CD4-positive, alpha-beta T cell treated with Interferon alpha-2 for 1 hour (primary cell): ENCODE data around the gene TRPV6.

ENCODE experiments used
- DNase-seq, 2 donors: peaks; one replicate each; pipeline ENCODE4 v3.0.0-alpha.2; 2020 to 2022

TRPV6 gene

DNA sequence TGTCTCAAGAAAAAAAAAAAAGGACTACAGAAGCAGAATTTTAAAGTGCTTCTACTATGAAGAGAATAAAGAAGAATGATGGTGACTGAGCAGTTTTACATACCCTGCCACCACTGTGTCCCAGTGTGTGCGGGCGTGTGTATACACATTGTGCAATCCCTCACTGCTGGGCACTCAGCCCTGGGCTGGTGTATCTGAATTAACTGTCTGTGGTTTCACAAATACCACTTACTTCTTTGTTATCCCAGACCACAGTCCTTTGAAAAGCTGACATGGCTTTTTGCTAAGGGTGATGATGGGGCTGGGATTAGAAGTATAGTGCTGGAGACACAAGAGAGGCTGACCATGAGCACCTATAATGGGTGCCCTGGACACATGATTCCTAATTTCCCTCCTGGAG lies 21.1 kb upstream of the TRPV6 start:
- no peak for DNase-seq

- DNase-seq, result no peak
These were observed 20.2 kb upstream of the TRPV6 start for GRCh38 chr7:142905759-142906158.

DNA sequence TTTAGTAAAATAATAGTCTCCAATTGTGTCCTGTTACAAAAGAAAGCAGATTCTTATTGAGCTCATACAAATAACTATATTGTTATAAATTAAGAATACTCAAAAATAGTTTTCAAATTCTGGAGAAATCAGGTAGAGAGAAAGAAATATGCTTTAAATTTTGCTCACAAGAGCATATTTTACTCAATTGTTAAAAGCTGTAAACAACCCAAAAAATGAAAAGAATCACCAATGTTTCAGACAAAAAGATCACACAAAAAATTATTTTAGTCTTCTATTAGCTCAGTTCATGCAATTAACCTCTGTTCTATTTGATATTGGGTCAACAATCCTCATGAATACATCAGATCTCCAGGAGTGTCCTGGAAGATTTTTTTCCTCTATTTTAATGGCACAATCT lies 18.6 kb upstream of the TRPV6 start:
- no peak for DNase-seq

DNA sequence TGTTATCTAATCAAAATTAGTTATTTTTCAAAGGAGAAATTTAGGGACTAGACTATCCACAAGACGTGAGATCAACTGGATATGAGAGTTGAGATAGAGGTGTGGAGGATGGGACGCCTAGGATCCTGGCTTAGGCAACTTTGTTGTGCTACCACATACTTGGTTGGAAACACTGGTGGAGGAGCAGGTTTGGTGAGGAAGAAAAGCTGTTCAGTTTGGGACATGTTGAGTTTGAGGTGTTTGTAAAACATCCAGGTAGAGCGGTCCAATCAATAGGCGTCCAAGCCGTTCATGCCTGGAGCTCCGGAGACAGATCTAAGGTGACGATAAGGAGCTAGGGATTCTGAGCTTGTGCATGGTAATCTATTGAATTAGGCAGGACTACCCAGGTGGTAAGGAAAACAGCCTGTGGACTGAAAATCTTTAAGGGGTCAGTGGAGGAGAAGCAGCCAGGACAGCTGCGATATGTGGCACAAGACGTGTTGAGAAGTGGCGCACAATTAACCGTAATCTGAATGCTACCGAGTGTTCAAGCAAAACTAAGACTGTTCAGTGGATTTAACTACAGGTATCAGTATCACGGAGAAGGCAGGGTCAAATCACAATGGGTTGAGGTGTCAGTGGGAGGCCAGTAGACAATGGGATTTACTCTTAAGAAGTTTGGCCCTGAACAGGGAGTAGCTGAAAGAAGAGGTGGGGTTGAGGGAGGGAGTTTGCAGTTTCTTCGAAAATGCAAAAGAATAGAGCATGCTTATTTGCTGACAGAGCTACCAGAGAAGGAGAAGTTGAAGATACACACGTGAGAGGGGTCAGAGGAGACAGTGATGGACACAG lies 16.1 kb upstream of the TRPV6 start:
- DNase-seq, result no peak

GRCh38 chr7:142899661-142900060 lies 14.1 kb upstream of the TRPV6 start:
- DNase-seq, result no peak

DNA sequence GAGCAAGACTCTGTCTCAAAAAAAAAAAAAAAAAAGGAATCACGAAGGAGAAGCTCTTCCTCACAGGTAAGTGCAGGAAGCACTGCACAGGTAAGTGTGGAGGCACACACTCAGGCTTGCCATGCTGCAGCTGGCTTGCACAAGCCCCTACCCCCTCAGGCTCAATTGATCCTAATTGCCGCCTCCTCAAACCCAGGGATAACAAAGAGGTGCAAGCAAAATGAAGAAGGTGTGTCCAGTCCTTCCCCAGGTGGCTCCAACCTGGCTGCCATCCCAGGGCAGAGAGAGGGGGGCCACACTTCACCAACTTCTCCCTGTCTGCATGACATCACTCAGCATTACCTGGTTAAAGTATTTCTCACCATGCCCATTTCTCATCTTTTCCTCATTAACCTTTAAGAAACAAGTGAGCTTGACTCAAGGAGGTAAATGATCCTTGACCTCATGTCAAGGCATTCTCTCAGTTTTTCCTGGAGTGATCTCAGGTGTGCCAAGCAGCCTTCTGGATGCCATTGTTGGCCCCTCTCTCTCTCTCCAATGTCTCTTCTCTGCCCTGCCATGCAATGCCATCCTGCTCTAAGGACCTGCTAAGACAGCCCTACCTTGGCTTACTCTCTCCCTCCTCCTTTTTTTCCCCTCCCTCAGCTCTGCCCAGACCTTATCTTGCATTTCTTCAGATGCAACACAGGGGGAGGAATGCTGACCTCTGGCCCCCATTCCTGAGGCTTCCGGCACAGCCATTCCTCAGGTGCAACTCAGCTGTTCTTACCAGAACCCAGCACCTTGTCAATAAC lies 13.0 kb upstream of the TRPV6 start:
- no peak for DNase-seq

GRCh38 chr7:142897691-142898090 lies 12.1 kb upstream of the TRPV6 start:
- DNase-seq, result no peak

- DNase-seq, result no peak
These were observed 11.3 kb upstream of the TRPV6 start for GRCh38 chr7:142896741-142897379.

DNA sequence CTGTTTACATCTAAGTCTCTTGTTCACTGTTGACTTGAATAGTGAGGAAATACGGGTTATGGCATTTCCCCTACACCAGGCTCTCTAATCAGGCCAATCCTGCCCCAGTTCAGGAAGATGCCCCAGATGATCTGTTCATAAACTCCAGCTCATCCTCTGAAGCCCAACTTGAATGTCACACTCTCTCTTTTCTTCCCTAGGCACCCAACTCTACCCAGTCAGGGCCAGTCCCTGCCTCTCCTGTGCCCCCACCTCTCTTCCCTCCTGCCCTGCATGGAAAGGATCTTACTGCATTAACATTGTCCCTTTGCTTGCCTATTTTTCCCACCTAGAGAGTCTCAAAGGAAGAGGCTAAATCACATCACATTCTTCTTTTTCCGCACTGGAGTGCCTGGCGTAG lies 10.6 kb upstream of the TRPV6 start:
- no peak for DNase-seq

DNA sequence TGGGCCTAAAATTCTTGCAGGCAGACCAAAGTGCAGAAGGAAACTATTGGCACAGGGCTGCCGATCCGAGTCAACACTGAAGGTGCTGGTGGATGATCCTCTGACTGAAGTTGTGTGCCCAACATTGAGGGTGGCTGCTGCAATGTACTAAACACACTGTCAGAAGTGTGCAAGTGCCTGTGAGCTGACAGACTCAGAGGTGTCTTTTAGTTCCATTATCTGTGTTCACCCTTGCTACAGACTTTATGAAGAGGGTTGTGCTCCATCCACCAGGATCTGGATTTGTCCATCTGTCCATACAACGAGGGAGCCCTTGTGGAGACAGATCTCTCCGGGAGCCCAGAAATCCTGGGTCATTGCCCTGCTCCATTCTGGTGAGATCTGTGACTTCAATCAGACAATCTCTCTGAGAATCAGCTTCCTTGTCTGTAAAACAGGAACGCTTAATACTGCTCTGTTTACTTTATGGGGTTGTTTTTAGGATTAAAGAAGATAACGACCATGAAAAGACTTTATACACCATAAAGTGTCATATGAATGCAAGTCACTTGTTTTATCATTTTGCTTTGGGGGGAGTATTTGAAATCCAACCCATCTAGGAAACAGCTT lies 9.5 kb upstream of the TRPV6 start:
- no peak for DNase-seq

GRCh38 chr7:142894112-142894984 lies 8.8 kb upstream of the TRPV6 start:
- DNase-seq, result no peak

DNA sequence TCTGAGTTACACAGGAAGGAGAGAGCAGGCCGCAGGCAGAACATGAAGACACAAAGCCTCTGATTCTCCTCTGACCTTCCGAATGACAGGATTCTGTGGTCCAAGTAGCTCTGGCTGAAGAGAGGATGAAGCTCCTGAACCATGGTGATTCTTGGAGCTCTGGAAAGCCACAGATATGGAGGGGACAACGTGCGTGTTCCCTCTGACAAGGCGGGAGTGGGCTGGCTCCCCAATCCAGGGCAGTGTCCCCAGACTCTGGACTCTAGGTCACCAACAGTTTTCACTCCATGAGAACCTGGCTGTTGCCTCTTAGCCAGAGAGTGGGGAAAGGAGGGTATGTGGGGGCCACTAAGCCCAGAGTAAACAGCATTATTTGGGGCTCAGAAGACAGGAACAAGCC lies 7.4 kb upstream of the TRPV6 start:
- DNase-seq, result no peak

- no peak for DNase-seq
These were observed 6.0 kb upstream of the TRPV6 start for GRCh38 chr7:142891490-142892082.

DNA sequence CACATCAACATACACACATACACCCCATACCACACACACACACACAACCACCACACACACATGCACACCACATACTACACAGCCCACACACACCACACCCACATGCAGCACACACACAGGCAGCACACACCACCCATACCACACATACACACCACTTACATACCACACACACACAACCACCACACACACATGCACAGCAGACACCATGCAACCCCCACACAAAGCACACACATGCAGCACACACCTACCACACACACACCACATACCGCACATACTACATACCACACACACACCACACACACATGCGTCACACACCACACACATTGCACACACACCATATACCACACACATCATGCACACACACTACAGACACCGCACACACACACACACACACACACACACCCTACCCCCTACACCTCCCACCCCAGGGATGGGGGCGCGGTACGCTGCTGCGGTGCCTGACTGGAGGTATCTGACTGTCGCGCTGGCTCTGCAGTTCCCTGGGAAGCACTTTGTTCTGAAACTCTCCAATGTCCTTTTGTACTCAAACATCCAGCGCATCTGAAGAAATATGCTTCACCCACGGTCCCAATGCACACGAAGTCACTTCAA lies 5.4 kb upstream of the TRPV6 start:
- no peak for DNase-seq

GRCh38 chr7:142889816-142890215 lies 4.3 kb upstream of the TRPV6 start:
- no peak for DNase-seq

DNA sequence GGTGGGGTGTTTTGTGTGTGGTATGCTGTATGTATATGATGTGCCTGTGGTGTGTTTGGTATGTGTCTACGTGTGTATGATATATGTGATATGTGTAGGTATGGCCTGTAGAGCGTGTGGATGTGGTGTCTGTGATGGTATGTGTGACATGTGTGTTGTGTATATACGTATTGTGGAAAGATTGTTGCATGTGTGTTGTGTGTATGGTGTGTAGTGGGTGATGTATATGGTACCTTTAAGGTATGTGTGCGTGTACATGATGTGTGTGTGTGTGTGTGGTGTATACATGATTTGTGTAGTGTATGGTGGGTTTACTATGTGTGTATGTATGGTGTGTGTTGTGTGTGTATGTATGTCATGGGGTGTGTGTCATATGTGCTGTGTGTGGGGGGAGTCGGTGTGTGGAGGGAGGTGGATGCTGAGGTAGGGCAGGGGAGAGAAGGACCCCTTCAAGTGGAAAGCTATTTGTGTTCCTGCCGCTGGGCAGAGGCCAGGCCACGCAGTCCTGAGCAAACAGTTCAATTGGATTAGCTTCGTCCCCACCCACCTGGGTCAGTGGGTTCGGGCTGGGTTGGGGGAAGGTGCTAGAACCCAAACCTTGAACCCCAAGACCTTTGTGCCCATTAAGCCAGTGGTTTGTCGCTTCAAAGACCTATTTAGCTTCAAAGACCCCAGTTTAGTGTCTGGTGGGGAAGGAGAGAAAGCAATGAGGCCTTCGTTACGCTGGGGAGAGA lies 1.9 kb upstream of the TRPV6 start:
- no peak for DNase-seq

DNA sequence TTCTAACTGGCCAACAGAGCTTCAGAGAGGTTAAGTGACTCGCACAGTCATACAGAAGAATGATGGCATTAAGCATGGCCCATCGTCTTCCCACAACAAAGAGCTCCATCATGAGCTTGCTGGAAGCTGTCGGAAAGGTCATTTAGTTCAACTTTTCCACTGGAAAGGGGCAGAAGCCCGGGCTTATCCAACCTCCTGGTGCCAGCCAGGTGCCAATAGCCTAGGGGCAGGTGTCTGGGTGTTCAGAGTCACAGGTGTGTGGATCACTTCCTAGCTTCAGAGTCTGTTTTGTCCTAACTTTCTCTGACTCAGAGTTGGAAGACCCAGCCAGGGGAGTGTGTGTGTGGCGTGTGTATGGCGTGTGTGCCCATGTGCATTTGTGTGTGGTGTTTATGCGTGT lies 1.3 kb upstream of the TRPV6 start:
- no peak for DNase-seq

- DNase-seq, result no peak
These were observed 1.3 kb downstream of the TRPV6 start for GRCh38 chr7:142884286-142884640.

- DNase-seq, result no peak
These were observed 1.8 kb downstream of the TRPV6 start for GRCh38 chr7:142883571-142884285.

DNA sequence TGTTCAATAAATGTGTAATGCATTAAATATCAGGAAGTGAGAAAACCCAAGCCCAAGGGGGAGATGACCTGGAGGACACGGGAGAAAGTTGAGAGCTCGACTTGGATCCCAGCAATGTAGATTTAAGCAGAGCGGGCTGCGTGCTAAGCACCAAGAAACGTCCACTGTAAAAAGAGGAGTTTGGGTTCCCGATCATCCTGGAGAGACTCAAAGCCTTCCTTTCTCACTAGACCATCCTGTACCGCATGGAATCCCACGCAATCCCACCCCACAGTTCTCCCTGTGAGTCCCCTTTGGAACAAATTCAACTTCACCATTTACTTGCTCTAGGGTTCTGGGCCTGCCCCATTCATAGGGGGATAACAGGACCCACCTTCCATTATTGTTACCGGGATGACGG lies 2.4 kb downstream of the TRPV6 start:
- DNase-seq, result no peak
